IgD-negative memory B cell (primary cell): ENCODE results near the gene ETF1. TPM values are rescaled to one million over a fixed set of nuclear protein-coding genes. Genes with fewer than 3 reads are reported as not detected.

Experiments used
- H3K27ac Mint-ChIP-seq, 3 donors: one replicate each; pipeline ENCODE4 v1.8.0; 2020 to 2022; ENCODE audit warnings: mild to moderate bottlenecking in 3 of 3, mixed read lengths in 3 of 3, moderate library complexity in 1 of 3
- H3K27me3 Mint-ChIP-seq: one replicate; pipeline ENCODE4 v1.8.0; 2021; ENCODE audit warnings: mixed read lengths
- H3K36me3 Mint-ChIP-seq: one replicate; pipeline ENCODE4 v1.8.0; 2020; ENCODE audit warnings: mild to moderate bottlenecking, mixed read lengths
- H3K4me1 Mint-ChIP-seq, 3 donors: one replicate each; pipeline ENCODE4 v1.8.0; 2020 to 2022; ENCODE audit warnings: mixed read lengths in 3 of 3, mild to moderate bottlenecking in 1 of 3
- H3K4me3 Mint-ChIP-seq, 4 donors: one replicate each; pipeline ENCODE4 v1.8.0; 2020 to 2022; ENCODE audit warnings: mild to moderate bottlenecking in 4 of 4, mixed read lengths in 4 of 4, moderate library complexity in 3 of 4
- H3K9me3 Mint-ChIP-seq, 3 donors: one replicate each; pipeline ENCODE4 v1.8.0; 2020 to 2021; ENCODE audit warnings: mixed read lengths in 3 of 3, mild to moderate bottlenecking in 1 of 3
- polyA plus RNA-seq: library from polyadenylated mRNA; unstranded; fragments of 300-500 nt; fragmentation: Illumina TruSeq; gene quantifications from one replicate; pipeline ENCODE4 v1.2.3, GENCODE V29; 2021

The ETF1 gene
- polyA plus RNA-seq, 1 donor from 2014 or later, result 32.0 TPM

DNA sequence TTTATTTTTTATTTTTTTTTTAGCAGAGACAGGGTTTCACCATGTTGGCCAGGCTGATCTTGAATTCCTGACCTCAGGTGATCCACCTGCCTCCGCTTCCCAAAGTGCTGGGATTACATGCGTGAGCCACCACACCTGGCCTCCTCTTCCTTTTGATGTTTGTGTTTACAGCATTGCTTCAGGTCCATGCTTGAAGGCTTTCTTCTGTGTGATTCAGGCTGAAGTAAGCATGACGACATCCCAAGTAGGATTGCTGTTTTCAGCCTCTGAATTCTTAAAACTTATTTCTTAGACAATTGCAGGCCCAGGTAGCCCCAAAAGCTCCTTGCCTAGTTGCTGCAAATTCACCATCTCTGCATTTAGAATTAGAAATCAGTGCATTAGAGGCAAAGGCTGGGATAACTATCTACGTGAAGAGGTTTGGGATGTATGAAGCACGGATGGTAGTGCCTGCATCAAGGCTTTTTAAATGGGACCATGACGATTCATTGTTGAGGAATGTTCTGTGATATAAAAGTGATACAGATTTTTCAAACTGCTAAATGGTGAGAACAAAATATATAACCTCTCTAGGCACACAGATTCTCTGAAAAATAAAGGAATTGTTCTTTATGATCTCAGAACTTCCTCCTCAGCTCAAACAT, 3.0 kb upstream of the ETF1 start:
- Mint-ChIP-seq H3K27ac (peak overlapping the region; percentile 12 to 62 (median 23)), H3K4me3 (peak overlapping the region in 1 of 4 donors; percentile 62), H3K4me1 (peaks cover 26 to 42% (median 39%) of the 10 kb centered on the region in 3 donors), H3K27me3 (no peaks in the 10 kb centered on the region), H3K36me3 (no peaks in the 10 kb centered on the region), H3K9me3 (no peaks in the 10 kb centered on the region)

DNA sequence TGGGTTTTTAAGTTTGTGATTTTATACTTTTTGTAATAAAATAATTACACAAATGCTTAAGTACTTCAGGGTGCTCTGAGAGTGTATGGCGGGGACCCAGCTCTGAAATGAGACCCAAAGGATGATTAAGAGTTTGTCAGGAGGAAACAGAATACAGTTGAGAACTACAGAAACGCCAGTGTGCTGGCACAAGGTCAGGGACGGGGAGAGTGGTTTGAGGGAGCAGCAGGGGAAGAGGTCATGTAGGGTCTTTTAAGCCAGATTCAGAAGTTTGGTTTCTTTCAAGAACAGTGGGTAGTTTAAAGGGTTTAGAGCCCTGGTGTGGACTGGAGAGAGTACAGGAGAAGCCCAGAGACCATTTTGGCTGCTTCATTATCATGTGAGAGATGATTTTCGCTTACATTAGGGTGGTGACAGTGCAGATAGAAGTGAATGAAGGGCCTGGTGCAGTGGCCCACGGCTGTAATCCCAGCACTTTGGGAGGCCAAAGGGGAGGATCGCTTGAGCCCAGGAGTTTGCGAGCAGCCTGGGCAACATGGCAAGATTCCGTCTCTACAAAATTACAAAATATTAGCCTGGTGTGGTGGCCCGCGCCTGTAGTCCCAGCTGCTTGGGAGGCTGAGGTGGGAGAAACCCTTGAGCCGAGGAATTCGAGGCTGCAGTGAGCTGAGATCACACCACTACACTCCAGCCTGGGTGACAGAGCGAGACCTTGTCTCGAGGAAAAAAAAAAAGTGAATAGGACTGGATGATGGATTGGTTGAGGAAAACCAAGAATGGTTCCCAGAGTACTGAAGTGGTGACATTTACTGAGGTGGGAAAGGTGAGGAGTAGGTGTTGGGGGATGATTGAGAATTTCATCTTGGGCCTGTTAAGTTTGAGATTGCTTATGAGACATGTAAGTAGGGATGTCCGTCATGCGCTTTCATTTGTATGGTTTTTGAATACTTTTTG, 1.4 kb upstream of the ETF1 start:
- Mint-ChIP-seq H3K4me3 (peak overlapping the region; percentile 98 to 99 (median 99)), H3K27ac (peak overlapping the region; percentile 99 to 100 (median 99)), H3K27me3 (no peaks in the 10 kb centered on the region), H3K9me3 (no peaks in the 10 kb centered on the region), H3K36me3 (no peaks in the 10 kb centered on the region), H3K4me1 (peaks cover 32 to 57% (median 55%) of the 10 kb centered on the region in 3 donors)

DNA sequence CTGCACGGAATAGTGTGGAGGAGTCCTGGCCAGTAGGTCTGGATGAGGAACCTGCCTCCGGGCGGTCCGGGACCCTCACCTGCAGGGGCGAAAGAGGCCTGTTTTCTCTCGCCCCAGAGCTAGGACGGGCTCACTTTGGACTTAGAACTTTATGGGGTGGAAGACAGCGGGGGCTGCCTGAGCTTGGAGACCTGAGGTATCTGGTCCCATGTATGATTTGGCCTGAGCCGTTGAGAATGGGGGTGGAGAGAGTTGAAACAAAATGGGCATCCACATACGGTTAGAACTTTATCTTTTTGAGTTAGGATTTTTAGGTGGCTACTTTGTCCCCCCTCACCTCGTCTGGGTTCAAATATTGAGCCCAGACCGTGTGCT, 681 bp upstream of the ETF1 start:
- Mint-ChIP-seq H3K4me3 (peak overlapping the region; percentile 98 to 99 (median 99)), H3K36me3 (no peaks in the 10 kb centered on the region), H3K27ac (peak overlapping the region; percentile 99 to 100 (median 99)), H3K4me1 (peaks cover 36 to 60% (median 60%) of the 10 kb centered on the region in 3 donors), H3K27me3 (no peaks in the 10 kb centered on the region), H3K9me3 (no peaks in the 10 kb centered on the region)

DNA sequence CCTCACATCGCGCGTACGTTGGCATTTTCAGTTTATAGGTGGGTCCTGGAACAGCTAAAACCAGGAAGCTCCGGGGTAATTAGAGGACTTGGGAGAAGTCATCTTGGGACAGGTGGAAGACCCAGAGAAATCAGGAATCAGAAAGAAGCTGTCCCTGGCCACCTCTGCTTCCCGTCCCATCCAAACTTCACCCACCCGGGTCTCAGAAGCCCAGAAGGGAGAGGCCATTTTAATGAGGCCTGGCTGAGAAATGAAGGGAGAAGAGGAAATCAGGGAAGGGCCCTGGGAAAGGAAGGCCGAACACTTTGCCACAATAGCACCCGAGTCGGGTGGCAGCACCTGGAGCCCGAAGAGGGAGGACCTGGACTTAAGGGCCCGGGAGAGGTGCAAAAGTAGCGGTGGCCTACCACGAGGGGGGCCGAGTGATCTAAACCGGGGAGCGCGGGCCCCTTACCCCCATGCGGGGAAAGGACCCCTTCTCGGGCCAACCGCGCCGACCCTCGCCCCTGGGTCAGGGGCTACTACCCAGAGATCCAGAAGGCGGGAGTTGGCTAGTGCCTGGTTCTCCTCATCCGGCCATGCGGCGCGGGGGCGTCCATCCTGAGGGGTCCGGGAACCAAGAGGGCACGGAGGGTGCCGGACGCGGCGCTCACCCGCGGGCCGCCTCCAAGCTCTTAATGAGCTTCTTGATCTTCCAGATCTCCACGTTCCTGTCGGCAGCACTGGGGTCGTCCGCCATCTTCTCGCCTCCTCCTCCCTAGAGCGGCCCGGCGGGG, 668 bp downstream of the ETF1 start:
- Mint-ChIP-seq H3K4me3 (peak overlapping the region; percentile 98 to 99 (median 99)), H3K27ac (peak overlapping the region; percentile 99 to 100 (median 99)), H3K36me3 (no peaks in the 10 kb centered on the region), H3K9me3 (no peaks in the 10 kb centered on the region), H3K27me3 (no peaks in the 10 kb centered on the region), H3K4me1 (peaks cover 29 to 55% (median 51%) of the 10 kb centered on the region in 3 donors)

DNA sequence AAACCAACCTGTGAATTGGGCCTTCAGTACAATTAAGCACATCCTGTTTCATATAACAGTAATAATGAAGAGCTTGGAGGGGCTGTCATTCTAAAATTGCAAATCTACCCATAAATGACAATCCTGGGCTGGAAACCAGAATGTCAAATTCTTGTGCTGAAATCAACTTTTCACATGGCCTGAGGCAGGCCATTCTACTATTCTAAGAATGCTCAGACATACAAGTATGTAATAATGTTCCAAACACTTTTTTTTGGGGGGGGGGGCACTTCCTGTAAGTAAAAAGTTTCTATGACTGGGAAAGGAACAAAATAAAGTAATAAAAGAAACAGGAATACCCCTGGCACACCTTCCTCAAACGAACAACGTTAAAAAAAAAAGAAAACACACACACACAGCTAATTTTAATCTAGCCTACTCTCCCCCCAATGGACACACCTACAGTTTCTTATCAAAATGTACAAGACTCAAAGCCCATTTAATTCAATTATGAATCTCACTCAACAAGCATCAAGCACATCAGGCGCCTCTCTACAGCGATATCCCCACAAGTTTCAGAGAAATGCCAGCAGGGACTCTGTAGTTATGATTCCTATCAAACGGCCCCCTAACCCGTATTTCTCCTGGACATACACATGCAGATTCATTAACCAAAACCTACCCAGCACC, 1.4 kb downstream of the ETF1 start:
- Mint-ChIP-seq H3K27me3 (no peaks in the 10 kb centered on the region), H3K9me3 (no peaks in the 10 kb centered on the region), H3K4me3 (peak overlapping the region; percentile 98 to 99 (median 99)), H3K36me3 (peaks cover 2% of the 10 kb centered on the region), H3K4me1 (peaks cover 36 to 58% (median 58%) of the 10 kb centered on the region in 3 donors), H3K27ac (peak overlapping the region; percentile 99 to 100 (median 99))

DNA sequence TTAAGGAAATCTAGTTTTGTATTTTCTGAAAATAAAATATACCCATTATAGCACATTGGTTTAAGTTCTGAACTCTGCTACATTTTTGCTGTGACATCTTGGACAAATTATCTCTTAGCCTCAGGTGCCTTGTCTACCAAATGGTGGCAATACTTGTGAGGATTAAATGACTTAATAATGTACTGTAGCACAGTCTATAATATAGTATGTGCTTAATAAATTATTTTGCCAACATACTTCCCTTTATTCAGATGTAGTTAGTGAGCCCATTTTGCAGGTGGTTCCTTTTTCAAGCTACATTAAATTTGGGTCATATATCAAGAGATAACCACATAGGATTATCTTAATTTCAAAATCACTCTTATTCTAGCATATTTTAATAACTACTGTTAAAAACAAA, 3.2 kb downstream of the ETF1 start:
- H3K27ac Mint-ChIP-seq, result peak overlapping the region in 1 of 3 donors; percentile 99
- peaks cover 2% of the 10 kb centered on the region for H3K36me3 Mint-ChIP-seq
- no peaks in the 10 kb centered on the region for H3K9me3 Mint-ChIP-seq
- no peaks in the 10 kb centered on the region for H3K27me3 Mint-ChIP-seq
- peaks cover 39 to 62% (median 53%) of the 10 kb centered on the region in 3 donors for H3K4me1 Mint-ChIP-seq
- H3K4me3 Mint-ChIP-seq, result peak overlapping the region in 2 of 4 donors; percentile 73 to 99

DNA sequence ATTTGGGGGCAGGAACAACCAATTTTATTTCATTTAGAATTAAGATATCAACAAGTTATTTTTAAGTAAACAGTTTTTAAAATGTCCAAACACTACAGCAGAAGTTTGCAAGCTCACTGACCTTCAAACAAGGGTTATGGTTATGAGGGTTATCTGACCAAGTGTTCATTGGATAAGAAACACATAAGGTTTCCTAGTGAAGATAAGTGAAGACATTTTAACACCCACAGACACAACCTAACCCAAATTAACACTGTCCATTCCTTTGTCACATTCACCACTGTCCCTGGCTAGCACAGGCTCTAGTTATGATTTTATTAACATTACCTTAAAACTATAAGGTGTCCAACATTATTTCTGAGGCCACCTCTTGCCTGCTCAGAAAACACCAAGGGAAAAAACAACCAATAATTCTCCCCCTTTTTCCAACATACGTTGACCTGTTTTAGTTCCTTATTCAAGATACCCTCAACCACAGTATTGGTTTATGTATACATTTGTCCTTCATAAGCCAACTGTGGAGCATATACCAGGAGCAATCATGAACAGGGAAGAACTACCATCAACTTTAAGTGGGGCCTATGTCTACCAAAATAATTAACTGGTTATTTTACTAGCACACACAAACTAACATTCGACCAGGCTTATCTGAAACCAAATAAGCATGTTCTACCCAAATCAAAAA, 4.0 kb downstream of the ETF1 start:
- Mint-ChIP-seq H3K27ac (peak overlapping the region in 2 of 3 donors; percentile 41 to 53), H3K27me3 (no peaks in the 10 kb centered on the region), H3K9me3 (no peaks in the 10 kb centered on the region), H3K4me3 (peak overlapping the region in 1 of 4 donors; percentile 44), H3K36me3 (peaks cover 2% of the 10 kb centered on the region), H3K4me1 (peaks cover 37 to 64% (median 50%) of the 10 kb centered on the region in 3 donors)

DNA sequence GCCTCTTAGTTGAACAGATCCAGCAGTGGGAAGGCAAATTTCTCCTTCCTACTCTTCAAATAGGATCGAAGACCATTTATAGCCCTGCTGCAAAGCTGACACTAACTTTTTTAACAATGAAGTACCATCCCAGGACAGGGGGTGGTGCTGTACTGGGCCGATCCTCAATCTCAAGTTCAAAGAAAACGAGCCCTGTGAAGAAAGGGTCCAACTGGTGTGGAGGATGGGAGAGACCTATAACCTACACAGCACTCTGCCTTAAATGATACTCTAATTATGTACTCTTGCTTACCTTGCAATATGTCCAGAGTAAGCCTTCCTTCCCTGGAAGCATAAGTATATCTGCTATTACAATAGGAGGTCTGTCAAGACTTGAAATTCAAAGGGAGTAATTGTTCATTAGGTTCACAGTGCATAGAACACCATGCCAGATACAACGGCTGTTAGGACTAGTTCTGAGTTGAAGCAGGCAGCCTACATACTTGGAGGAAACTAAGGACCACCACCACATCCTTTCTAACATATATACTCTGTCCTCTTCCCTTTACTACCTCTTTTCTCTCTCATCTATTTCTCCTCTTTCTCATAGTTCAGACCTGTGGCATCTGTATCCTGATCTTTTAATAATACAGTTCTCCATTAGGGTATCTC, 6.2 kb downstream of the ETF1 start:
- H3K36me3 Mint-ChIP-seq, result peaks cover 2% of the 10 kb centered on the region
- H3K4me1 Mint-ChIP-seq, result peaks cover 45 to 68% (median 54%) of the 10 kb centered on the region in 3 donors
- no peaks in the 10 kb centered on the region for H3K9me3 Mint-ChIP-seq
- peak overlapping the region in 1 of 4 donors; percentile 53 for H3K4me3 Mint-ChIP-seq
- H3K27me3 Mint-ChIP-seq, result no peaks in the 10 kb centered on the region
- H3K27ac Mint-ChIP-seq, result peak overlapping the region in 1 of 3 donors; percentile 39

DNA sequence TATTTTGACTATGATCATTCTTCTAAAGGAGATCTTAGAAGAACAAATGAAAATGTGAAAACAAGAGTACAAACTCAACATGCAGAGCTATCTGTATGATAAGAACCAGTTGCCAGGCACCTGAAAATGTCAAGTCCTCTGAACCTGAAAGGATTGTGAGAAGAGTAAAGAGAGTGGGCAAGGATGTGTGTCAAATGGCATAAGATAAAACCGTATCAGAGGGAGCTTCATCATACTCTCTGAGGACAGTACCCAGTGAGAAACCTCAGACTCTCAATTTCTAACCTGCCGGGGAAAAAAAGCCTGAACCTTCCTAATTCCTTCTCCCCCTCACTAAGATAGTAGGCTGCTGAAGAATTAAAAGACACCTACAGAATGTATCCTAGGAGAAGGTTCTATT, 6.8 kb downstream of the ETF1 start:
- H3K27me3 Mint-ChIP-seq, result no peaks in the 10 kb centered on the region
- H3K27ac Mint-ChIP-seq, result peak overlapping the region in 2 of 3 donors; percentile 14 to 39

DNA sequence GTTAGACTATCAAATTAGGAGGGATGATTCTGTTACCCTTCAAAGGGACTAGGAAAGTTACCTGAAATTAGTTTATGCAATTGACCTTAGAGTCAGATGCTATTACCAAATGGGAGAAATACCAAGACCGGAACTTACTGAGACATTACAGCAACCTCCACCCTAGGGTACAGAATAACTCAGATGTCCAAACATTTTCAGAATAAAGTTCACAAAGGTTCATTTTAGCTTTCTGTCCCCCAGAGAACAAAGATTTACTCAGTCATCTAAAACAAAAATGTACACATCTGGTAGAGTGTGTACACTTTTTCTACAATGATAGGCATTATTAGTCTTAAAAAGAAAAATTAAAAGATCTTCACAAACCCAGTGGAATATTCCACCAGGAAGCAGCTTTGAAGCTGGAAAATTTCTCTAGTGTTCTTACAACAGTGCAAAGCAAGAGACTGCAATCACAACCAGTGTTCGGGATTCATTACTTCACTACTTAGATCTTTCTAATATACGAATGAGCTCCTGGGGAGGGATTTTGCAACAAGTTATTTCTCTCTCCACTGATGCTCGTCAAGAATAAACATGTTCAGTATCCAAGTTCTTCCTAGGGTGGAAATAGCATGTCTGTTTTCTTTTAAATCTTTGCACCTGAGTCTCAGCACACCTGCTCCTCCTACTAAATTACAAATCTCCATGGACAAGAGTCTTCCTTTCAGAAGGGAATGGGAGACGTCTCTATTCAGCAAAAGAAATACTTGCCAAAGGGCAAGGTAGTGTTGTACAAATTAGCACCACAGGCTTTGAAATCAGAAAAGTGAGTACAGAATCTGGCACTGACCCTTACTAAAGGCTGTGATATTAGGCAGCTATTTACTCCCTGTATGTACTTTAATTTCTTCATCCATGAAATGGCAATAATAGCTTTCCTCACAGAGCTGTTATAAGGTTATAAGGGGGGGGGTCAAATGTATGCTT, 8.8 kb downstream of the ETF1 start:
- Mint-ChIP-seq H3K4me3 (peak overlapping the region in 1 of 4 donors; percentile 20), H3K9me3 (no peaks in the 10 kb centered on the region), H3K36me3 (peaks cover 2% of the 10 kb centered on the region), H3K27ac (peak overlapping the region in 1 of 3 donors; percentile 2), H3K4me1 (peaks cover 33 to 55% (median 38%) of the 10 kb centered on the region in 3 donors), H3K27me3 (no peaks in the 10 kb centered on the region)

More for the DNA sequence above, 6.8 kb downstream of the ETF1 start:
- Mint-ChIP-seq H3K9me3 (no peaks in the 10 kb centered on the region), H3K4me3 (peak overlapping the region in 1 of 4 donors; percentile 53), H3K36me3 (peaks cover 2% of the 10 kb centered on the region), H3K4me1 (peaks cover 40 to 65% (median 51%) of the 10 kb centered on the region in 3 donors)

DNA sequence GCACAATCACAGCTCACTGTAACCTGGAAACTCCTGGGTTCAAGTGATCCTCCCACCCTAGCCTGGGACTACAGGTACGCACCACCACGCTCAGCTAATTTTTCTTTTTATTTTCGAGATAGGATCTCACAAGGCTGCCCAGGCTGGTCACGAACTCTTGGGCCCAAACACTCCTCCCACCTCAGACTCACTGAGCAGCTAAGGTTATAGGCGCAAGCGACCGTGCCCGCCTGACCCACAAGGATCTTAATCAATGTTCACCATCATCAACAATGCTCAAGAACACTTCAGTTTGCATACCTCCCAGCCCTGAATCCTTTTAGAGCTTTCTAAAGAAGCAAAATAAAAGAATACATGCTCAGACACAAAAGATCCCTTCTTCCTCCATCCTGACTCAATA, 13.2 kb downstream of the ETF1 start:
- H3K4me3 Mint-ChIP-seq, result no peak overlapping the region
- H3K27ac Mint-ChIP-seq, result no peak overlapping the region
- H3K36me3 Mint-ChIP-seq, result no peaks in the 10 kb centered on the region
- H3K27me3 Mint-ChIP-seq, result no peaks in the 10 kb centered on the region
- H3K4me1 Mint-ChIP-seq, result peaks cover 26 to 51% (median 29%) of the 10 kb centered on the region in 3 donors
- H3K9me3 Mint-ChIP-seq, result no peaks in the 10 kb centered on the region

DNA sequence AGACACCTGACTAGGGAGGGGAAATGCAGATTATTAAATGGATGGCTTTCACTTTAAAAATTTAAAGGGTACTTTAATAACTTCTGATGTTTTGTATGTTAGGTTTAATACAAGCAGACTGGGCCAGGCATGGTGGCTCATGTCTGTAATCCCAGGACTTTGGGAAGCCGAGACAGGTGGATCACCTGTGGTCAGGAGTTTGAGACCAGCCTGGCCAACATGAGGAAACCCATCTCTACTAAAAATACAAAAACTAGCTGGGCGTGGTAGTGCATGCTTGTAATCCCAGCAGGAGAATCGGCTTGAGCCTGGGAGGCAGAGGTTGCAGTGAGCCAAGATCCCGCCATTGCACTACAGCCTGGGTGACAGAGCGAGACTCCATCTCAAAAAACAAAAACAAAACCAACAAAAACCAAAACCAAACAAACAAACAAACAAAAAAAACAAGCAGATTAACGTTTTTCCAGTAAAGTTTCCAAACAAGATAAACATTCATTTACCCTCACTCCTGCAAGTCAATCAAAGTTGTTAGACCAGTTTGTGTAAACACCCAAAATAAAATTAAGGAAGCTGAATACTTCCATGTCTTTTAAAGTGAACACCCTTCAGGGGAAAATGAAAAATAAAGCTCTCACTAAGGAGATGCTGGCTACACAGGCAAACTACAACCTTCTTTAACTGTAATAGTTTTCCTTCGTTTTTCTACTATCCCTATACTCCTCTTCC, 14.1 kb downstream of the ETF1 start:
- no peaks in the 10 kb centered on the region for H3K27me3 Mint-ChIP-seq
- H3K9me3 Mint-ChIP-seq, result no peaks in the 10 kb centered on the region
- H3K27ac Mint-ChIP-seq, result no peak overlapping the region
- no peaks in the 10 kb centered on the region for H3K36me3 Mint-ChIP-seq
- H3K4me1 Mint-ChIP-seq, result peaks cover 26 to 43% (median 30%) of the 10 kb centered on the region in 3 donors
- H3K4me3 Mint-ChIP-seq, result no peak overlapping the region
